GDM1 (cell line): ENCODE measurements around the gene DAB2IP.
"Not testable (repeated sequence)": the region's sequence is repeated elsewhere in the genome, so short reads cannot be mapped to it uniquely, and the experiment has no call there.

Experiments
- DNase-seq: peaks from one replicate; lab custom pipeline; 2025; lab: John Stamatoyannopoulos, UW

DAB2IP gene

DNA sequence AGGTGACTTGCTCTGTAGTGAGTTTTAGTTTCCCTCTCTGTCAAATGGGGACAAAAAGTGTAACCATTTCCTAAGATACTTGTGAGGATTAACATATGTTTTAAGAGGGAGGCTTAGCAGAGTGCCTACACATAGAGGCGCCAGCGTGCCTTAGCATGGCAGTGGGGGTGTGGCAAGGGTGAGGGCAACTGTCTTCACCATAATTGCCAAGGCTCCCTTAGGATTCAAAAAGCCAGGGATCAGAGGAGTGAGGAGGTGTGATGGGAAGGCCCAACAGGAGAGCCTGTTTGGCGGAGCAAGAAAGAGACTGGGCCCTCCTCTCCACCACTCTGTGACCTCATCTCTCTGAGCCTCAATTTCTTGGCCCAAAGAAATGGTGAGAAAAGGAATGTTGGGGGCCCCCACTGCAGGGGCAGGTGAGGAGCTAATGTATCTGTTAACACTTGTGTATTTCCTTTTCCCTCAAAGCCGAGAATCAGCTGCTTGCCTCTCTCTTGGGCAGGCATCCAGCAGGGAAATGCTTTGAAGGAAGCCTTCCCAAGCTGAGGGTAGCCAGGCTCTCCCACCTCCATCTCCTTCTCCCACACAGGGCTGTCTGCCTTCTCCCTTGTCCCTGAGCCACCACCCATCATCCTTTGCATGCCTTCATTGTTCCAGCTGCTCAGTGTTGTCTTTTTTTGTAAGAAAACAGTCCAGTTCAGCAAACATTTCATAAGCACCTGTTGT is 76.0 kb downstream of the DAB2IP start:
- DNase-seq: no peak

DNA sequence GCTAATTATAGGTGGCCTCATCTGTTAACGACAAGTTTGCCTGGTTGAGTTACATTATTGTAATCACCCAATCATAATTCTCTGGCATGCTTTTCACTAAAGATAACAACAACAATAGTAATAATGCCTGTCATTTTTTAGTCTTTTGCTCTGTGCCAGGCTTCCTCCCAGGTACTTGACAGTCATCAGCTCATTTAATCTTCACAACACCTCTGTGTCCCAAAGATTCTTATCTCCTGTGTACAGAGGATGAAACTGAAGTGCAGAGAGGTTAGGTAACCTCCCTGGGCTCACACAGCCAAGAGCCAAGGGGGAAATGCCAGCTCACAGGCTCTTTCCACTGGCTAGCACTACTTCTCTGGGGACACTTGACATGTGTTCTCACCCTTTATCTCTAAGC is 77.5 kb downstream of the DAB2IP start:
- no peak for DNase-seq

GRCh38 chr9:121729769-121730562 is 78.5 kb downstream of the DAB2IP start:
- no peak for DNase-seq

DNA sequence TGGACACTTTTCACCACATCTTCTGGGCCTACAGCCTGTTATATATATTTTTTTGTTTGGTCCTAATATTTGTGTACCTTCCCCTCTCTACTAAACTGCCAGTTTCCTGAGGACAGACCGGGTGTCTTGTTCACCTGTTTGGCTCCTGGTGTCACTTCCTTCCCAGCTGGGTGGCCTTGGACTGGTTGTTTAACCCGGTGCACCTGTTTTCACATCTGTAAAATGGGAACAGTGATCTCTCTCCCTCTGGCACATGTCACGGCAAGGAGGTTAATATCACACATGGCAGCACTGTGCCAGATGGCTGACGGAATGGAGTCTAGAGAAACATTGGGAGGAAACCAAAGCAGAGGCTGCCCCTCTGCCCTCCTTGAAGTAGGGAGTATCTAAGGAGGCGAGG is 79.7 kb downstream of the DAB2IP start:
- no peak for DNase-seq

GRCh38 chr9:121731919-121732318 is 80.5 kb downstream of the DAB2IP start:
- DNase-seq: no peak

- DNase-seq: no peak
Observed at GRCh38 chr9:121732389-121732788, 81.0 kb downstream of the DAB2IP start.

DNA sequence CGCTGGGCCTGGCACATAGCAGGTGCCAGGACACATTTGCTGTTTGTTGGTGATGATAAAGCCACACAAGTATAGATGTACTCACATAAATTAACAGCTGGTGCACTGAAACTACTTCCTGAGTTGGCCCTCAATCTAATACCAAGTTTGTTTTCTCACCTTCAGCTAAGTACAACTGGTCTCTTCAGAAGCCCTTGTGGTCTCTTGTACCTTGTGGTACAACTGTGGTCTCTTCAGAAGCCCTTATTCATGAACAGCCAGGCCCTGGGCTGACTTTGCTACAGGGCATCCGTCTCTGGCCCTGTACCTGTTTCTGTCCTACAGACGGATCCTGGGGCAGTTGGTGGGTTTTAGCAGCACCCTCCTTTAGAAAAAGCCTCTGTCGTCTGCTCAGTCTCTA is 81.5 kb downstream of the DAB2IP start:
- no peak for DNase-seq

- no peak for DNase-seq
Observed at GRCh38 chr9:121734465-121734864, 83.0 kb downstream of the DAB2IP start.

DNA sequence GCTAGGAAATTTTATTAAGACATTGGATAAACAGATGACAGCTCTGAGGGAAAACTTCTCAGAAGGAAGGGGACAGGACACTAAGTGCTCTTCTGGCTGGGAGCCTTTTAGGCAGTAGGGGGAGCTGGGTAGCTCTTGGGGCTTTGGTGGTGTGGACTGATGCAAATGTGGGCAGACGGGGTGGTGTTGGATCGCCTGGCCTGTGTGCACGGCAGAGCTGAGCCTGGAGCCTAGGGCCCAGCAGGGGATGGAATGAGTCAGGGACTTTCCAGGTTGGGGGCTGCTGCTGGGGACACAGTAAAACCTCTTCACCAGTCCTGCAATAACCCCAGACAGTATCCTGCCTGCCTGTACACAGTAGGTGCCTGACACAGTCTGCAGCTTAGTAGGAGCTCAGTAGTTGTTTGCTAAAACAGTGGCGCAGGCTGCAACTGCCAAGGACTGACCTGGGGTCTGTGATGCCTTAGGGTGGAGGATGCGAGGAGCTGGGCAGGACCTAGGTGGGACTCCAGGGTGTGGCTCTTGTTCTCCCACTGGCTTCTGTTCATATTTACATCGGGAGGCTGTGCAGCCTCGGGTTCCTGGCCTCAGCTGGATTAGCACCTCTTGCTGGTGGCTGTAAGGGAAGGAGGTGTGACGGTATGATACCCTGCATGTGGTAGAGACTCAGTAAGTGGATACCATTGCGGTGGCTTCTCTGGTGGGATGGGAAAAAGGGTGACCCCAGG is 83.8 kb downstream of the DAB2IP start:
- no peak for DNase-seq

GRCh38 chr9:121735793-121736770 is 84.6 kb downstream of the DAB2IP start:
- DNase-seq: no peak

DNA sequence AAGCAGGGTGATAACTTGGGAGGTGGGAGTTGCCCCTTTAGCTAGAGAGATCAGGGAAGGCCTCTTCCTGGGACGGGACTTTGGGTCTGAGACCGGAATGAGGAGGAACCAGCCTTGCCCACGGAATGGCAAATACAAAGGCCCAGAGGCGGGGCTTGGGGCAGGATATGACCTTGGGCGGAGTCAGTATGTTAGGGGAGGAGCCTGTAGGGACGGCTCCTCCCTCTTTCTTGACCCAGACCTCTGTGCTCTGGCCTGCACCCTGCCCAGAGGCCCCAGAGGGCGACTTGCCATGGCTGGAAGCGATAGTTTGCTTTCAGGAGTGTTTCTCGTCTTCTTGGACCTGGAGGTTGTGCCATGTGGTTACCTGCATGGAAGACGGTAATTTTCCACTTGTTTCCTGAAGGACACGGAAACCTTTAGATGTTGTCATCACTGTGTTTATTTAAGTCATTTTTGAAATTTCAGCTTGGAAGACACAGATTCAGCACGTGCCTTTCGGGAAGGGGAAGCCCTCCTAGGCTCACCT is 85.6 kb downstream of the DAB2IP start:
- DNase-seq: no peak

- no peak for DNase-seq
Observed at GRCh38 chr9:121737481-121737931, 86.1 kb downstream of the DAB2IP start.

DNA sequence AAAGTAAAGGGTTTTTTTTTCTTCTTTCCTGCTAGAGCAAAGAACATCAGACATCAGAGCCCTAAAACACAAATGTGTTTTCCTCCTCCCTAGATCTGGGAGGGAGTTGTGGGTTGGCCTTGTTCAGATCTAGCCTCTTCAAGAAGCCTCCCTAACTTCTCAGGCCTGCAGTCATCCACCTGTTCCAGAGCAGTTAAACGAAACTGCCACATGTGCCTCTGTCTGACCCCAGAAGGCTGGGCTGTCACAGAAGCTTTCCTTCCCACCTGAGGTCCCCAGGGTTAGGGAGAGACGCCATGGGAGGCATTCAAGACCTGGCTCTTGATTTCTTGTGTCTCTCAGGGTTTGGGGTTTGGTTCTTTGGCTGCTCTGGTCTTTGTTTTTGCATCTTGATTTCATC is 87.0 kb downstream of the DAB2IP start:
- DNase-seq: no peak

DNA sequence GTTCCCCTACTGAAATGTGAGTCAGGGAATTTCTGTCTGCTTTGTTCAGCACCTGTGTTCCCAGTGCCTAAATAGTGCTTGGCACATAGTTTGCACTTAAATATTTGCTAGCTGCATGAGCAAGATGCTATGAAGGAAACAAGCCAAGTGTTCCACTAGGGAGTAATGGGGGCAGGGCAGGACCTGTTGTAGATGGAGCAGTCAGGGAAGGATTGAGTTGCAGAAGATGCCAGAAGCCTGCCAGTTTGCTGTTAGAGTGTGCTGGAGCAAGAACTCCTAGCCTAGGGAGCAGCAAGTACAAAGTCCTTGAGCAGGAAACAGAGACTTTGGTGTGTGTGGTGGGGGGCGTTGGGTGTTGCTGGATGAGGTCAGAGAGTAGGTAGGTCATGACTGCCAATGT is 87.5 kb downstream of the DAB2IP start:
- DNase-seq: no peak

- no peak for DNase-seq
Observed at GRCh38 chr9:121739971-121740370, 88.5 kb downstream of the DAB2IP start.

- DNase-seq: no peak
Observed at GRCh38 chr9:121741228-121741918, 89.9 kb downstream of the DAB2IP start.

GRCh38 chr9:121741919-121742283 is 90.5 kb downstream of the DAB2IP start:
- DNase-seq: not testable (repeated sequence)

DNA sequence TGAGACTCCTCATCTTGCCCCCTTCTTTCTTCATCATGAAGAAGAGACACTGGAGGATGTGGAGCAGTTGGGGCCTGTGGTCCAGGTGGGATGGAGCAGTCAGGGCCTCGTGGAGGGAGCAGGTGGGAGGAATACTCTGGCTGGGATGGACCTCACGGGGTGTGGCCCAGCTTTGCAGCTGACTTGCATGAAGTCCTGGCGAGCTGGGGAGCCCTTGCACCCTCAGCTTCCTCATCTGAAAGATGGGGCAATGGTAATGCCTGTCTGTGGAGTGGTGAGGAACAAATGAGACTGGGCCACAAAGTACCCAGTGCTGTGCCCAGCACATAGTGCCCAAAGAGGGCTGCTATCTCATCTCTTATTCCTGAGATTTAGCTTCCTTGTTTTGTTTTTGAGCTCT is 91.5 kb downstream of the DAB2IP start:
- DNase-seq: no peak

- no peak for DNase-seq
Observed at GRCh38 chr9:121743441-121744001, 92.1 kb downstream of the DAB2IP start.

GRCh38 chr9:121744002-121744686 is 92.7 kb downstream of the DAB2IP start:
- peak; percentile 13 for DNase-seq
